GM11168 (cell line): ENCODE data around the gene ELAC2.
"Not testable (repeated sequence)": the region's sequence is repeated elsewhere in the genome, so short reads cannot be mapped to it uniquely, and the experiment has no call there.

ENCODE experiments used
- in situ Hi-C: fragments of 300-500 bp; cut with MboI; formaldehyde crosslinking; loops from one replicate; pipeline ENCODE4 v1.12.0; 2022; ENCODE audit warnings: low sequenced_read_pairs; ENCODE audit not compliant: unreplicated experiment

The ELAC2 gene

GRCh38 chr17:12994341-12995074 lies 23.3 kb downstream of the ELAC2 start:
- in situ Hi-C loops: no loop called here

GRCh38 chr17:12993631-12994030 lies 24.2 kb downstream of the ELAC2 start:
- in situ Hi-C loops: no loop called here

- in situ Hi-C loops: no loop called here
These were observed 25.2 kb downstream of the ELAC2 start for GRCh38 chr17:12992676-12993075.

- in situ Hi-C loops: no loop called here
These were observed 26.9 kb downstream of the ELAC2 start for GRCh38 chr17:12990926-12991325.

- in situ Hi-C loops: no loop called here
These were observed 27.6 kb downstream of the ELAC2 start for GRCh38 chr17:12990041-12990808.

- in situ Hi-C loops: no loop called here
These were observed 30.7 kb downstream of the ELAC2 start for GRCh38 chr17:12987120-12987519.

- in situ Hi-C loops: no loop called here
These were observed 32.2 kb downstream of the ELAC2 start for GRCh38 chr17:12985431-12986293.

- in situ Hi-C loops: no loop called here
These were observed 33.6 kb downstream of the ELAC2 start for GRCh38 chr17:12983991-12984884.

GRCh38 chr17:12982224-12982623 lies 35.6 kb downstream of the ELAC2 start:
- in situ Hi-C loops: no loop called here

GRCh38 chr17:12979826-12980500 lies 37.9 kb downstream of the ELAC2 start:
- in situ Hi-C loops: no loop called here

GRCh38 chr17:12979246-12979645 lies 38.6 kb downstream of the ELAC2 start:
- in situ Hi-C loops: no loop called here

GRCh38 chr17:12978787-12979186 lies 39.0 kb downstream of the ELAC2 start:
- in situ Hi-C loops: not testable (repeated sequence)

GRCh38 chr17:12977008-12977751 lies 40.6 kb downstream of the ELAC2 start:
- in situ Hi-C loops: no loop called here

- in situ Hi-C loops: no loop called here
These were observed 43.8 kb downstream of the ELAC2 start for GRCh38 chr17:12974005-12974531.

- in situ Hi-C loops: no loop called here
These were observed 44.3 kb downstream of the ELAC2 start for GRCh38 chr17:12973496-12974004.

GRCh38 chr17:12967962-12968361 lies 49.9 kb downstream of the ELAC2 start:
- in situ Hi-C loops: no loop called here

- in situ Hi-C loops: no loop called here
These were observed 51.4 kb downstream of the ELAC2 start for GRCh38 chr17:12966413-12966812.

- in situ Hi-C loops: no loop called here
These were observed 51.8 kb downstream of the ELAC2 start for GRCh38 chr17:12965988-12966387.
